ENCODE measurements around the gene COL5A3.
"Not testable (repeated sequence)": the region's sequence is repeated elsewhere in the genome, so short reads cannot be mapped to it uniquely, and the experiment has no call there.

The COL5A3 gene

GRCh38 chr19:10010247-10010691, at the start of gene COL5A3:
COL5A3 (minus strand) TSS chr19:10010504; CDS start chr19:10010385, 119 bp downstream.
- peaks cover 6% of the 10 kb centered on the region for H3K4me1 Mint-ChIP-seq (ENCODE audit: low read depth)
- no peak within 1 kb of the TSS for H3K27ac Mint-ChIP-seq
- peak within 1 kb of the TSS; percentile 49 for H3K4me3 Mint-ChIP-seq
- H3K9me3 Mint-ChIP-seq: no peaks in the 10 kb centered on the region
- H3K36me3 Mint-ChIP-seq (ENCODE audit: low read depth): no peaks in the 10 kb centered on the region
- intact Hi-C loops (cut with micrococcal nuclease): no loop called here
- H3K27me3 Mint-ChIP-seq: peaks cover 73% of the 10 kb centered on the region

- H3K27me3 Mint-ChIP-seq: peaks cover 7% of the 10 kb centered on the region
- no peaks in the 10 kb centered on the region for H3K9me3 Mint-ChIP-seq
- H3K27ac Mint-ChIP-seq: no peak overlapping the region
- H3K4me1 Mint-ChIP-seq (ENCODE audit: low read depth): peaks cover 6% of the 10 kb centered on the region
- no peaks in the 10 kb centered on the region for H3K36me3 Mint-ChIP-seq (ENCODE audit: low read depth)
- H3K4me3 Mint-ChIP-seq: no peak overlapping the region
- intact Hi-C loops (cut with micrococcal nuclease): no loop called here
These were observed 42.5 kb upstream of the COL5A3 start for GRCh38 chr19:10052602-10053360.

GRCh38 chr19:10049626-10050025, 39.3 kb upstream of the COL5A3 start:
- intact Hi-C loops (cut with micrococcal nuclease): no loop called here
- peaks cover 6% of the 10 kb centered on the region for H3K4me1 Mint-ChIP-seq (ENCODE audit: low read depth)
- H3K4me3 Mint-ChIP-seq: no peak overlapping the region
- H3K36me3 Mint-ChIP-seq (ENCODE audit: low read depth): no peaks in the 10 kb centered on the region
- peaks cover 5% of the 10 kb centered on the region for H3K27me3 Mint-ChIP-seq
- peaks cover 13% of the 10 kb centered on the region for H3K9me3 Mint-ChIP-seq
- no peak overlapping the region for H3K27ac Mint-ChIP-seq

- peaks cover 6% of the 10 kb centered on the region for H3K4me1 Mint-ChIP-seq (ENCODE audit: low read depth)
- peaks cover 52% of the 10 kb centered on the region for H3K9me3 Mint-ChIP-seq
- no peak overlapping the region for H3K27ac Mint-ChIP-seq
- peaks cover 2% of the 10 kb centered on the region for H3K27me3 Mint-ChIP-seq
- intact Hi-C loops (cut with micrococcal nuclease): no loop called here
- H3K36me3 Mint-ChIP-seq (ENCODE audit: low read depth): no peaks in the 10 kb centered on the region
- no peak overlapping the region for H3K4me3 Mint-ChIP-seq
These were observed 35.1 kb upstream of the COL5A3 start for GRCh38 chr19:10045371-10045770.

- peaks cover 2% of the 10 kb centered on the region for H3K27me3 Mint-ChIP-seq
- intact Hi-C loops (cut with micrococcal nuclease): no loop called here
- H3K36me3 Mint-ChIP-seq (ENCODE audit: low read depth): no peaks in the 10 kb centered on the region
These were observed 34.1 kb upstream of the COL5A3 start for GRCh38 chr19:10044390-10044789.

GRCh38 chr19:10043286-10043927, 33.1 kb upstream of the COL5A3 start:
- H3K4me1 Mint-ChIP-seq (ENCODE audit: low read depth): peaks cover 3% of the 10 kb centered on the region

More at GRCh38 chr19:10044390-10044789, 34.1 kb upstream of the COL5A3 start:
- Mint-ChIP-seq H3K9me3 (peaks cover 52% of the 10 kb centered on the region), H3K27ac (no peak overlapping the region), H3K4me3 (no peak overlapping the region), H3K4me1 (ENCODE audit: low read depth) (peaks cover 6% of the 10 kb centered on the region)

GRCh38 chr19:10037809-10038208, 27.5 kb upstream of the COL5A3 start:
- H3K4me1 Mint-ChIP-seq (ENCODE audit: low read depth): no peaks in the 10 kb centered on the region
- H3K36me3 Mint-ChIP-seq (ENCODE audit: low read depth): no peaks in the 10 kb centered on the region
- H3K4me3 Mint-ChIP-seq: no peak overlapping the region
- intact Hi-C loops (cut with micrococcal nuclease): no loop called here
- no peak overlapping the region for H3K27ac Mint-ChIP-seq
- H3K27me3 Mint-ChIP-seq: peaks cover 17% of the 10 kb centered on the region
- peaks cover 21% of the 10 kb centered on the region for H3K9me3 Mint-ChIP-seq

More at GRCh38 chr19:10043286-10043927, 33.1 kb upstream of the COL5A3 start:
- no peak overlapping the region for H3K27ac Mint-ChIP-seq
- peaks cover 52% of the 10 kb centered on the region for H3K9me3 Mint-ChIP-seq
- intact Hi-C loops (cut with micrococcal nuclease): no loop called here
- H3K4me3 Mint-ChIP-seq: no peak overlapping the region
- peaks cover 5% of the 10 kb centered on the region for H3K27me3 Mint-ChIP-seq
- H3K36me3 Mint-ChIP-seq (ENCODE audit: low read depth): no peaks in the 10 kb centered on the region

GRCh38 chr19:10037367-10037766, 27.1 kb upstream of the COL5A3 start:
- Mint-ChIP-seq H3K27me3 (peaks cover 21% of the 10 kb centered on the region), H3K36me3 (ENCODE audit: low read depth) (no peaks in the 10 kb centered on the region), H3K9me3 (peaks cover 16% of the 10 kb centered on the region), H3K4me3 (no peak overlapping the region), H3K4me1 (ENCODE audit: low read depth) (no peaks in the 10 kb centered on the region), H3K27ac (no peak overlapping the region)
- intact Hi-C loops (cut with micrococcal nuclease): no loop called here

GRCh38 chr19:10036601-10037071, 26.3 kb upstream of the COL5A3 start:
- peaks cover 9% of the 10 kb centered on the region for H3K9me3 Mint-ChIP-seq
- H3K27me3 Mint-ChIP-seq: peaks cover 24% of the 10 kb centered on the region
- intact Hi-C loops (cut with micrococcal nuclease): no loop called here
- no peak overlapping the region for H3K4me3 Mint-ChIP-seq
- no peaks in the 10 kb centered on the region for H3K4me1 Mint-ChIP-seq (ENCODE audit: low read depth)
- H3K36me3 Mint-ChIP-seq (ENCODE audit: low read depth): no peaks in the 10 kb centered on the region
- H3K27ac Mint-ChIP-seq: no peak overlapping the region

- no peak overlapping the region for H3K4me3 Mint-ChIP-seq
- peaks cover 21% of the 10 kb centered on the region for H3K27me3 Mint-ChIP-seq
- intact Hi-C loops (cut with micrococcal nuclease): no loop called here
- H3K9me3 Mint-ChIP-seq: no peaks in the 10 kb centered on the region
- H3K27ac Mint-ChIP-seq: no peak overlapping the region
- H3K4me1 Mint-ChIP-seq (ENCODE audit: low read depth): no peaks in the 10 kb centered on the region
- no peaks in the 10 kb centered on the region for H3K36me3 Mint-ChIP-seq (ENCODE audit: low read depth)
These were observed 23.3 kb upstream of the COL5A3 start for GRCh38 chr19:10033614-10034013.

- no peaks in the 10 kb centered on the region for H3K9me3 Mint-ChIP-seq
- H3K27me3 Mint-ChIP-seq: peaks cover 22% of the 10 kb centered on the region
- no peaks in the 10 kb centered on the region for H3K4me1 Mint-ChIP-seq (ENCODE audit: low read depth)
- H3K27ac Mint-ChIP-seq: no peak overlapping the region
- no peak overlapping the region for H3K4me3 Mint-ChIP-seq
- intact Hi-C loops (cut with micrococcal nuclease): loop anchor here (1.0 kb wide), 1 partner anchor 96 kb away; no protein-coding TSS in a partner anchor
- no peaks in the 10 kb centered on the region for H3K36me3 Mint-ChIP-seq (ENCODE audit: low read depth)
These were observed 17.1 kb upstream of the COL5A3 start for GRCh38 chr19:10027158-10027997.

- Mint-ChIP-seq H3K27me3 (peaks cover 19% of the 10 kb centered on the region), H3K9me3 (no peaks in the 10 kb centered on the region), H3K36me3 (ENCODE audit: low read depth) (no peaks in the 10 kb centered on the region), H3K27ac (no peak overlapping the region), H3K4me1 (ENCODE audit: low read depth) (no peaks in the 10 kb centered on the region), H3K4me3 (no peak overlapping the region)
- intact Hi-C loops (cut with micrococcal nuclease): loop anchor here (1.0 kb wide), 1 partner anchor 95 kb away; no protein-coding TSS in a partner anchor
These were observed 16.4 kb upstream of the COL5A3 start for GRCh38 chr19:10026744-10027143.

GRCh38 chr19:10023096-10023495, 12.8 kb upstream of the COL5A3 start:
- H3K27ac Mint-ChIP-seq; H3K9me3 Mint-ChIP-seq; H3K4me1 Mint-ChIP-seq (ENCODE audit: low read depth); H3K36me3 Mint-ChIP-seq (ENCODE audit: low read depth); intact Hi-C loops (cut with micrococcal nuclease); H3K4me3 Mint-ChIP-seq: not testable (repeated sequence)
- peaks cover 24% of the 10 kb centered on the region for H3K27me3 Mint-ChIP-seq

GRCh38 chr19:10021863-10022262, 11.6 kb upstream of the COL5A3 start:
- peaks cover 17% of the 10 kb centered on the region for H3K27me3 Mint-ChIP-seq
- no peak overlapping the region for H3K27ac Mint-ChIP-seq
- no peak overlapping the region for H3K4me3 Mint-ChIP-seq
- H3K4me1 Mint-ChIP-seq (ENCODE audit: low read depth): no peaks in the 10 kb centered on the region
- H3K36me3 Mint-ChIP-seq (ENCODE audit: low read depth): no peaks in the 10 kb centered on the region
- intact Hi-C loops (cut with micrococcal nuclease): no loop called here
- no peaks in the 10 kb centered on the region for H3K9me3 Mint-ChIP-seq
